Measurements from ENCODE around the gene NCOA4. TPM values are rescaled to one million over a fixed set of nuclear protein-coding genes. Genes with fewer than 3 reads are reported as not detected.

Gene NCOA4
- total and polyA plus RNA-seq, 2 donors (not counting 3 experiments of a cell fraction or from before 2014, with no cell fraction given) = 62.1 to 127 TPM

- Histone ChIP-seq H3K9me3 (replicated peaks; ENCODE audit: control insufficient read depth, insufficient read depth, low read length) (no peaks in the 10 kb centered on the region), H3K4me2 (ENCODE audit: insufficient read depth, low read length) (no peak overlapping the region), H2AFZ (ENCODE audit: low read depth, low read length) (no peak overlapping the region), H4K20me1 (replicated peaks; ENCODE audit: control insufficient read depth, extremely low read depth, insufficient read depth, low read length) (no peaks in the 10 kb centered on the region), H3K27ac (ENCODE audit: insufficient read depth, low read depth, low read length) (no peak overlapping the region), H3K36me3 (ENCODE audit: control insufficient read depth in 2 of 2, extremely low read depth in 1 of 2, insufficient read depth in 2 of 2, low read length in 2 of 2) (no peaks in the 10 kb centered on the region), H3K9ac (replicated peaks; ENCODE audit: extremely low read depth, insufficient read depth, low read length) (no peak overlapping the region), H3K4me1 (ENCODE audit: control insufficient read depth, extremely low read depth, insufficient read depth, low read length) (no peaks in the 10 kb centered on the region), H3K79me2 (ENCODE audit: control insufficient read depth, insufficient read depth, low read length) (no peaks in the 10 kb centered on the region), H3K27me3 (ENCODE audit: control insufficient read depth in 2 of 2, insufficient read depth in 2 of 2, low read length in 2 of 2) (no peaks in the 10 kb centered on the region), H3K4me3 (replicated peaks in 1 of 3; ENCODE audit: insufficient read depth in 1 of 3, low read depth in 1 of 3, low read length in 3 of 3) (no peak overlapping the region), H3K9me1 (replicated peaks; ENCODE audit: control insufficient read depth, extremely low read depth, insufficient read depth, low read length) (no peaks in the 10 kb centered on the region)
- DNase-seq (ENCODE audit: low read depth, low spot score) = no peak
- TF ChIP-seq FOS (IDR thresholded peaks at IDR 0.05; ENCODE audit: borderline replicate concordance, insufficient read depth, low read length) (no peak), MYC (IDR thresholded peaks at IDR 0.05; ENCODE audit: low read depth, low read length) (no peak)
- intact Hi-C loops (cut with micrococcal nuclease) = no loop called here
- no peak for FAIRE-seq
- CTCF ChIA-PET = no interaction called here
- dilution Hi-C loops (cut with MboI; ENCODE audit: extremely low pct_ligation_motif_present, low sequenced_read_pairs) = no loop called here
- no TSS peak for BruUV-seq (replicated peaks)
- POLR2A ChIA-PET = no interaction called here
Measured at GRCh38 chr10:46075869-46076268, 45.4 kb upstream of the NCOA4 start.

GRCh38 chr10:46074196-46074946 is 43.9 kb upstream of the NCOA4 start:
- H3K36me3 ChIP-seq (ENCODE audit: control insufficient read depth in 2 of 2, extremely low read depth in 1 of 2, insufficient read depth in 2 of 2, low read length in 2 of 2) = no peaks in the 10 kb centered on the region
- POLR2A ChIA-PET = no interaction called here
- H2AFZ ChIP-seq (ENCODE audit: low read depth, low read length) = no peak overlapping the region
- no peaks in the 10 kb centered on the region for H3K9me1 ChIP-seq (replicated peaks; ENCODE audit: control insufficient read depth, extremely low read depth, insufficient read depth, low read length)
- CTCF ChIA-PET = no interaction called here
- no peak overlapping the region for H3K9ac ChIP-seq (replicated peaks; ENCODE audit: extremely low read depth, insufficient read depth, low read length)
- no peaks in the 10 kb centered on the region for H4K20me1 ChIP-seq (replicated peaks; ENCODE audit: control insufficient read depth, extremely low read depth, insufficient read depth, low read length)
- H3K4me1 ChIP-seq (ENCODE audit: control insufficient read depth, extremely low read depth, insufficient read depth, low read length) = no peaks in the 10 kb centered on the region
- dilution Hi-C loops (cut with MboI; ENCODE audit: extremely low pct_ligation_motif_present, low sequenced_read_pairs) (no loop called here), intact Hi-C loops (cut with micrococcal nuclease) (no loop called here)
- no peak for TF ChIP-seq CTCF (IDR thresholded peaks at IDR 0.05; ENCODE audit: extremely low read depth in 1 of 2, insufficient read depth in 1 of 2, low read depth in 1 of 2, low read length in 2 of 2)
- no peak overlapping the region for H3K4me2 ChIP-seq (ENCODE audit: insufficient read depth, low read length)
- FAIRE-seq (no peak), DNase-seq (ENCODE audit: low read depth, low spot score) (no peak)
- no TSS peak for BruUV-seq (replicated peaks)
- H3K27ac ChIP-seq (ENCODE audit: insufficient read depth, low read depth, low read length) = no peak overlapping the region
- H3K27me3 ChIP-seq (ENCODE audit: control insufficient read depth in 2 of 2, insufficient read depth in 2 of 2, low read length in 2 of 2) = no peaks in the 10 kb centered on the region
- no peak overlapping the region for H3K4me3 ChIP-seq (replicated peaks in 1 of 3; ENCODE audit: insufficient read depth in 1 of 3, low read depth in 1 of 3, low read length in 3 of 3)
- H3K79me2 ChIP-seq (ENCODE audit: control insufficient read depth, insufficient read depth, low read length) = no peaks in the 10 kb centered on the region
- no peaks in the 10 kb centered on the region for H3K9me3 ChIP-seq (replicated peaks; ENCODE audit: control insufficient read depth, insufficient read depth, low read length)

Data from endothelial cell of umbilical vein (primary cell).